Measurements from ENCODE around the gene IPO11.

DNA sequence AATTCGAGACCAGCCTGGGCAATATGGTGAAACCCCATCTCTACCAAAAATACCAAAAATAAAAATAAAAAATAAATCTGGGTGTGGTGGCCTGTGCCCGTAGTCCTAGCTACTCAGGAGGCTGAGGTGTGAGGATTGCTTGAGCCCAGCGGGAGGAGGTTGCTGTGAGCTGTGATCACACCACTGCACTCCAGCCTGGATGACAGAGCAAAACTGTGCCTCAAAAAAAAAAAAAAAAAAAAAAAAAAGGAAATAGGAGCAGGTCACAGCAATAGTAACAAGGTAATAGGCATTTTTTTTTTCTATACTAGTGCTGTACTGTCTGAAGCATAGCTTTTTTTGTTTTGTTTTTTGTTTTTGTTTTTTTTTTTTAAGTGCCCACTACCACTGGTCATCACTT, 171.8 kb downstream of the IPO11 start:
- TF ChIP-seq POLR2AphosphoS5 (IDR thresholded peaks at IDR 0.05) = no peak
- no peak for TF ChIP-seq CTCF (IDR thresholded peaks at IDR 0.05)
- TF ChIP-seq POLR2A (IDR thresholded peaks at IDR 0.05) = no peak
- no peak for TF ChIP-seq EP300 (IDR thresholded peaks at IDR 0.05)

Measured in suprapubic skin (tissue), 4 donors.